ENCODE data around the gene DYNC1I2.
"Not testable (repeated sequence)": the region's sequence is repeated elsewhere in the genome, so short reads cannot be mapped to it uniquely, and the experiment has no call there.

The DYNC1I2 gene

GRCh38 chr2:171718720-171719119, 31.5 kb downstream of the DYNC1I2 start:
- DNase-seq (ENCODE audit: low spot score) = no peak

GRCh38 chr2:171719660-171720059, 32.4 kb downstream of the DYNC1I2 start:
- no peak for DNase-seq (ENCODE audit: low spot score)

GRCh38 chr2:171723716-171724683, 36.7 kb downstream of the DYNC1I2 start:
- DNase-seq (ENCODE audit: low spot score) = peak; percentile 26

GRCh38 chr2:171726847-171727450, 39.7 kb downstream of the DYNC1I2 start:
- no peak for DNase-seq (ENCODE audit: low spot score)

DNA sequence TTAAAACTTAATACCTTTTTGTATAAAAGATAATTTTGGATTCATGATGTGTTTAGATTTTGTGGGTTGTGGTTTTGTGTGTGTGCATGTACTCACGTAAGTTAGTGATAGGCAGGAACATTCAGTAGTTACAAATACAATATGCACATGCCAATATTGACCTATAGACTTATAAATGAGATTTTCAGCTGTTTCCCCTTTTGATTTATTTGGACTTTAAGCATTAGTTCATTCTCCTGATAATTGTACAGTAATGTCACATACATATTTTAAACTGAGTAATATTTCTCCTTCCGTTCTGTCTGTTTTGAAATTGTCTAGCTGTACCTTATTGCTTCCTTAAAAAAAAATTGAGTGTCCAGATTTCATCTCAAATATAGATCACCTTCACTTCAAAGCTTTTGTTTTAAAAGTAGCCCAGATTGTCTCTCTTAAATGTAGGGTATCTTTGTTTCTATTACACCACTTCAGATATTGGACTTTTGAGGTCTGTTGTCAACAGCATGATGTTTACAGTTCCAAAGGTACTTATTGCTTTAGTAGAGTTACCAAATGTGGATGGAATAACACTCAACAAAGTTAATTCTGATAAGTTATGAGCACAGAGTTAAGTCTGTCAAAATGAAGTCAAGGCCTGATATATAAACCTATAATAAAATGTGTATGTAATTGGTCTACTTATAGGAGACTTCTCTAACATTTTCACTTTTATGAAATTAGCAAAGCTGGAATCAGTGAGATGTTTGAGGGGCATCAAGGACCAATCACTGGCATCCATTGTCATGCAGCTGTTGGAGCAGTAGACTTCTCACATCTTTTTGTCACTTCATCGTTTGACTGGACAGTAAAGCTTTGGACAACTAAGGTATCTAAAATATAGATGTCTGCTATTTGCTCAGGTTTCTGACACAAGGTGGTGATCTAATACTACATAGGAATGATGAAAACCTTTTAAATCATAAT, 42.0 kb downstream of the DYNC1I2 start:
- no peak for DNase-seq (ENCODE audit: low spot score)

DNA sequence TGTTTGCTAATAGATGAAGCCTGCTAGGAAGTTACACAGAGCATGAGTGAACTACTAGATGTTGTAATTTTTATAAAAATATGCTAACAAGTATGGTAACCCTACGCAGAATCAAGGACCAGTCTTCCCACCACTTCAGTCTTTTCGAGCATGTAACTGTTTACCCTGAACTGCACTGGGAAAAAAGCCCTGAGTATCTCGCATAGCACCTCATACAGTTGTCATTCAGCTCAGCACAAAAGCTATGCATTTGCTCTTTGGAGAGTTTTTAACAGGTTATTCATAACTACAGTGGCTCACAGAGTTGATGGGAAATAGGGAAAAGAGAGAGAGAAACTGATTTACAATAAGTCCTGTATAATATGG, 42.7 kb downstream of the DYNC1I2 start:
- DNase-seq (ENCODE audit: low spot score) = no peak

DNA sequence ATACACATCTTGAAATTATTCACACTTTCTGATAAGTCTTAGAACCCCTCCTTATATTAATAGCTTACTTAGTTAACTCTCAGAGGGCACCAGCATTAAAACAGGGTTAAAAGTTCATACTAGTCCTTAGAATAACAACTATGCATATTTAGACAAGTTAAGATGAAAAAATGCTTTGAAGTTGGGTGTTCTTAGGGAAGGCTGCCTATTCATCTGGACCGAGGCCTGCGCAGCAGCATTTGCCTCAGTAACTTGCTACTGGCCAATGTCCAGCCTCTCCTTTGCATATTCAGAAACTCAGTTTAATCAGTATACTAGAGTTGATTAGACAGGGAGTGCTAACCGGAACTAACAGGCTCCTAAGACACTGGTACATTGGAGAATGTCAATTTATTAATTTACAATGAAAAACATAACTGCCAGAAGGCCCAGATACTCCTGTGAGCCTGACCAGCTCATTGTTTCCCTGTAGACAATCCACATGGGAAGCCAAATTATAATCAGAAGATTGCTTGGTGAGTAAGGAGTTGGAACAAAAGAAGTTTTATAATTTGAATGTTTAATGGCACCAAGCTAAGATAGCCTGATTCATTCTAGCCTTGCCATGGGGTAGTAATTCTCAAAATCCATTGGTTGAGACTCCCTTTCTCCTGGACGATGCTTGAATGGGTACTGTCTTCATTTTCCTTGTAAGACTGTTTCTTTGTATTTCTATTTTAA, 48.9 kb downstream of the DYNC1I2 start:
- DNase-seq (ENCODE audit: low spot score) = no peak

DNA sequence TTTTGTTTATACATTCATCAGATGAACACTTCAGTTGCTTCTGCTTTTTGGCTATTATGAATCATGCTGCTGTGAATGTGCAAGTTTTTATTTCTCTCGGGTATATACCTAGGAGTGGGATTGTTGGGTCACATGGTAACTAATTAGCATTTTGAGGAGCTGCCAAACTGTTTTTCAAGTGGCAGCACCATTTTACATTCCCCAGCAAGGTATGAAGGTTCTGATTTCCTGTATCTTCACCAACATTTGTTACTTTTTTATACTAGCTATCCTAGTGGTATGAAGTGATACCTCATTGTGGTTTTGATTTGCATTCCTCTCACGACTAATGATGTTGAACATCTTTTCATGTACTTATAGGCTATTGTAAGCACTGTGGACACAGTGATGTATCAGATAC, 53.9 kb downstream of the DYNC1I2 start:
- DNase-seq (ENCODE audit: low spot score) = peak; percentile 70

GRCh38 chr2:171742760-171743159, 55.5 kb downstream of the DYNC1I2 start:
- no peak for DNase-seq (ENCODE audit: low spot score)

DNA sequence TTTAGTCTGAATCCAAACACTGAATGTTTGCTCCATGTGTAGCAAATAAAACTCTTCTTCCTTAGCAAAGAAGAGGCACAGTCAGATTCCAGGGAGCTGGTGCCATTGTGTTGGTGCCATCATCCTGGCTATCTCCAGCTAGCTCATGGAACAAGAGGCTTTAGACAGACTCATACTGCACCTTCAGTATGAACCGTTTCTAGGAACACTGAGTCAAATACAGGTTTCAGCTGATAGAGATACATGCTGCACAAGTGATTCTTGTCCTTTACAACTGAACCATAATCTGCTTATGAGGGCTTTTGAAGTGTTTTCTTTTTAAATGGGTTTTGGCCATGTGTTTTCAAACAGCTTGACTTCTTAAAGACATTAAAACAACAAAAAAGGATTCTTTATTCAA, 57.9 kb downstream of the DYNC1I2 start:
- no peak for DNase-seq (ENCODE audit: low spot score)

DNA sequence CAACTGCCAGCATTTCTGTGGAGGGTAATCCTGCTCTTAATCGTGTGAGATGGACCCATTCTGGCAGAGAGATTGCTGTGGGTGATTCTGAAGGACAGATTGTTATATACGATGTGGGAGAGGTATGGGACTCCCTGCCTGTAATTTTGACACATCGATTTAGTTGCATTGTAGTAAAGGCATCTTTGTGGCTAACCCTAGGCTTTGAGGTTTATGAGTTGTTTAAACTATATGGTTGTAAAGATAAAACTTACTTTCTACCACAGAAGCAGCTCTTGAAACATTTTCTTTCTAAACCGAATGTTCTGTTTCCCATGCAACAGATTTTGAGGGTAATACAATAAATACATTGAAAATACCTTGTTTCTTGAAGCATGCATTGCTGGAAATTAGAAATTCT, 58.5 kb downstream of the DYNC1I2 start:
- DNase-seq (ENCODE audit: low spot score) = no peak

- no peak for DNase-seq (ENCODE audit: low spot score)
Measured at GRCh38 chr2:171747371-171747770, 60.1 kb downstream of the DYNC1I2 start.

DNA sequence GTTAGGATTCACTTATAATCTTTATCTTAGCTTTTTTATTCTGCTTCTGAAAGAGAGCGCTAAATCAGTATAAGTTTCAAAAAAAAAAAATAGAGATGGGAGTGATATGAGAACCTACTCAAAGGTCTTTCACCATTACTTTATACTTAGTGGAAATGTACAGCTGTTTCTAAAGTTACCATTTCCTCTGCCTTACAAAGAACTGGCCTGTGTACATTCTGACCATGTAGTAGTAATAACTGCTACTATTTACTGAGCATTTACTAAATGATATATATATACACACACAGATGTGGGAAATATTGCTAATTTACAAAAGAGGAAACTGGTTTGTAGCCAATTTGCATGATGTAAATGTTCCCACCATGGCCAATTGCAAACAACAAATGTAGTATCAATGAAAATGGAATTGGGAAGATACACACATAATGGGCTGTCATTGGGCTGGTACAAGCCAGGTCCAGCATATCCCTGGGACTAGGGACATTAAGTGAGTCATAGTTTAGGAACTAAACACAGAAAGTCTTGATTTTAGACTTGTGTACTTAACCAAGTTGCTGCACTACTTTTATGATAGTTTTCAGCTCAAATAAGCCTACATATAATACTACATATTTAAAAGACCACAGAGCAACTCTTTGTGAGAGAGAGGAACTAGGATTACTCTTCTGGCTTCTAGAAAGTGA, 67.1 kb downstream of the DYNC1I2 start:
- DNase-seq (ENCODE audit: low spot score) = no peak

DNA sequence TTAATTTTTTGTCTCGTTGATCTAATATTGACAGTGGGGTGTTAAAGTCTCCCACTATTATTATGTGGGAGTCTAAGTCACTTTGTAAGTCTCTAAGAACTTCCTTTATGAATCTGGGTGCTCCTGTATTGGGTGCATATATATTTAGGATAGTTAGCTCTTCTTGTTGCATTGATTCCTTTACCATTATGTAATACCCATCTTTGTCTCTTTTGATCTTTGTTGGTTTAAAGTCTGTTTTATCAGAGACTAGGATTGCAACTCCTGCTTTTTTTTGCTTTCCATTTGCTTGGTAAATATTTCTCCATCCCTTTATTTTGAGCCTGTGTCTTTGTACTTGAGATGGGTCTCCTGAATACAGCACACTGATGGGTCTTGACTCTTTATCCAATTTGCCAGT, 71.5 kb downstream of the DYNC1I2 start:
- DNase-seq (ENCODE audit: low spot score) = not testable (repeated sequence)

GRCh38 chr2:171761176-171761575, 73.9 kb downstream of the DYNC1I2 start:
- peak; percentile 75 for DNase-seq (ENCODE audit: low spot score)

DNA sequence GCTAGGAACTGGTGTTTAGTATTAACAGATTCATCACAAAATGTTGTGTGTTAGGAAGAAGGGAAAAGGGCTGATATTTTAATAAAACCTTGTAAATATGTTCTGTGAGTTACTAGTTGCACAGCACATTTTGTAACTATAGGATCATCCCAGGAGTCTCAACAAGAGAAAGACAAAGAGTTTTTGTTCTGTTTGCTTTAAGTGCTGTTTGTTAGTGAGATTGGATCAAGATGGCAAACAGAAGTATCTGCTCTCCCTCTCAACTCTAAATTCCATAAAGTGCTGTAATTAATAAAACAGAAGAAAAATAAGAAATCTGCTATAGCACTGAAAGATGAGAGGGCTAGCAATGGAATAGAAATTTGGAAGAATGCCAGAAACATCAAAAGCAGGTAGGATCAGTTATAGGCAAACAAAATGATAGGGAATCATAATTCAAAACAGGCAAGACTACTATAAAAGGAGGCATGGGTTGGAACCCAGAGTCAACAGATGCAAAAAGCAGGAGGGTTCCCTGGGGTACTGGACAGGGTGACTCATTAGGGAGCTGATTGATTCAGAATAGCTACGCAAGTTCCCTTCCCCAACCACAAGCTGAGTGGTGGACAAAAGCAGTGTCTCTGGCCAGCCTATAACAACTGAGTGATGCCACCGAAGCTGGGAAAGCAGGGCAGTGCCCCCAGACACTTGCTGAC, 75.8 kb downstream of the DYNC1I2 start:
- peak; percentile 16 for DNase-seq (ENCODE audit: low spot score)

- DNase-seq (ENCODE audit: low spot score) = peak; percentile 46
Measured at GRCh38 chr2:171763602-171764001, 76.3 kb downstream of the DYNC1I2 start.

GRCh38 chr2:171771463-171771862, 84.2 kb downstream of the DYNC1I2 start:
- DNase-seq (ENCODE audit: low spot score) = no peak

DNA sequence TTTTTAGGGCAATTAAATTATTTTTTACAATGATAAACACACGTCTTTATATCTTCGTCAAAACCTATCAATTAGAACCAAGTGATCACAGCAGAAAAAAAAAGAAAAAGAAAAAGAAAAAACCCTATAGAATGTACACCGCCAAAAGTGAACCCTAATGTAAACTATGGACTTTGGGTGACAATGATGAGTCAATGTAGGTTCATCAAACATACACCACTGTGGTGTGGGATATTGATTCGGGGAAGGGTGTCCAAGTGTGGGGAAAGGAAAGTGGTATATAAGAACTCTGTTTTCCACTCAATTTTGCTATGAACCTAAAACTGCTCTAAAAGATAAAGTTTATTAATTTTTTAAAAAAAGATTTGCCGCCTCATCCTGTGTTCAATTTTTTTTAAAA, 85.1 kb downstream of the DYNC1I2 start:
- no peak for DNase-seq (ENCODE audit: low spot score)

DNA sequence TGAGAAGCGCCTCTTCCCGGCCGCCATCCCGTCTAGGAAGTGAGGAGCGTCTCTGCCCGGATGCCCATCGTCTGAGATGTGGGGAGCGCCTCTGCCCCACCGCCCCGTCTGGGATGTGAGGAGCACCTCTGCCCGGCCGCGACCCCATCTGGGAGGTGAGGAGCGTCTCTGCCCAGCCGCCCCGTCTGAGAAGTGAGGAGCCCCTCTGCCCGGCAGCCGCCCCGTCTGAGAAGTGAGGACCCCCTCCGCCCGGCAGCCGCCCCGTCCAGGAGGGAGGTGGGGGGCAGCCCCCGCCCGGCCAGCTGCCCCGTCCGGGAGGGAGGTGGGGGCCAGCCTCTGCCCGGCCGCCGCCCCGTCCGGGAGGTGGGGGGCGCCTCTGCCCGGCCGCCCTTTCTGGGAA, 87.3 kb downstream of the DYNC1I2 start:
- DNase-seq (ENCODE audit: low spot score) = not testable (repeated sequence)

Data from kidney tubule cell (primary cell).